Fibroblast of lung (primary cell): Measurements from ENCODE around the gene ANKRD45.

Experiments used
- CTCF ChIP-seq, 2 donors: IDR thresholded peaks in 1 of 2; conservative IDR thresholded peaks in 1 of 2; 1 replicate in 1 of 2; 2 replicates in 1 of 2; pipeline ENCODE4 v1.5.1; 2011 to 2012; ENCODE audit warnings: low read length in 2 of 2, control low read depth in 1 of 2, inconsistent platforms in 1 of 2, low read depth in 1 of 2, mild to moderate bottlenecking in 1 of 2
- EZH2 ChIP-seq: IDR thresholded peaks from 2 replicates; pipeline ENCODE4 v1.5.1; 2012; ENCODE audit warnings: low read length, control low read depth, mild to moderate bottlenecking; ENCODE audit errors: missing control alignments

- TF ChIP-seq CTCF (conservative IDR thresholded peaks at IDR 0.05 in 1 of 2, IDR thresholded peaks at IDR 0.05 in 1 of 2; ENCODE audit: low read depth in 1 of 2, low read length in 2 of 2) (no peak), EZH2 (no peak)
Observed at GRCh38 chr1:173646656-173647055, 23.0 kb downstream of the ANKRD45 start.
